Measurements from ENCODE around the gene KRTAP29-1. TPM values are rescaled to one million over a fixed set of nuclear protein-coding genes. Genes with fewer than 3 reads are reported as not detected.
"Not testable (repeated sequence)": the region's sequence is repeated elsewhere in the genome, so short reads cannot be mapped to it uniquely, and the experiment has no call there.

KRTAP29-1 gene
- total RNA-seq, 2 experiments from 2014 or later: not detected

DNA sequence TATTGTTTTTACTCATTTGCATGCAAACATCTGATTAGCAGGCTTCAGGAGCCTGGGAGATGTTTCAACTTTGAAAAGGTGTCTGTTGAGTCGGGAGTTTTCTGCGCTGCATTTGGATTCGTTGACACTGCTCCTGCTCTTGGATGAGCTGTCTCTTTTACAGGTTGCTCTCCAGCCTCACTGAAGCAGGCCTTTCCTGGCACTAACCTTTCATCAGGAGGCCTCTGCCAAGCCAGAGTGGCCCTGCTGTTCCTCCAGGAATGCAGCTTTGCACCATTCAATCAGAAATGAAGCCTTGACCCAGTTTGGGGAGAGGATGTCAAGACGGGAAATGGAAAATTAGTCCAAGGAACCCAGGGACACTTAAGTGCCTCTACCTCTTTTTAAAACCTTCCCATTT lies 330 bp upstream of the KRTAP29-1 start:
- Mint-ChIP-seq H3K9me3 (peaks cover 2% of the 10 kb centered on the region), H3K4me3 (no peak overlapping the region), H3K27me3 (no peaks in the 10 kb centered on the region), H3K4me1 (peaks cover 12% of the 10 kb centered on the region), H3K36me3 (ENCODE audit: low read depth) (no peaks in the 10 kb centered on the region), H3K27ac (no peak overlapping the region)
- no peak for DNase-seq
- ChIA-PET POLR2A (no interaction called here), CTCF (interaction anchor here (0.9 to 2.1 kb wide), 2 partner anchors 9 to 19 kb away, joined by 3 to 7 read pairs; no protein-coding TSS in a partner anchor)

DNA sequence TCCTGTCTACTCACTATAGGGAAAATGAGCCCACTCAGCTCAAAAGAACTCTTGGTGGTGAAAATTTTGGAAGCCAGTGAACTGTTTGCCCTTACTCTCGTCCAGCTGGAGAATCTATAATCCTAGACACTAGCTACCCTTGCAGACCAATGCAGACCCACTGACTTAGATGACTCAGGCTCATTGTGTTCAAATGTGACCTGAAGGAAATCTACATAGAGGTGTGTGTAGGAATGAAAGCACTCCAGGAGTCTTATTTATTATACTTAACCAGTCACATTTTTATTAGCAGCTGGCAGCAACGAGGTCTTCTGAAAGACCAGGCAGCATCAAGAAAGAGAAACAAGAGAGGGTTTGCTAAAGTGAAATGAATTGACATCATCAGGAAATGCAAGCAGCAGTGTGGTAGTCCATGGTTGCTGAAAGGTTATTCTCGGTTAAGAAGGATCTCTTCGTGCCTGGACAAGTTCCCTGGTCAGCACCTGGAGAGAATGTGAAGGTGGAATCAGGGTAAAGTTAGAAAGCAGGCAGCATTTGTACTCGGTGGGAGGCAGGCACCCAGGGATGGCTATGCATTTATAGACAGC lies 1.4 kb downstream of the KRTAP29-1 start:
- no peak for DNase-seq
- no peaks in the 10 kb centered on the region for H3K36me3 Mint-ChIP-seq (ENCODE audit: low read depth)
- H3K27me3 Mint-ChIP-seq: no peaks in the 10 kb centered on the region
- no peak overlapping the region for H3K27ac Mint-ChIP-seq
- no peaks in the 10 kb centered on the region for H3K4me1 Mint-ChIP-seq
- peaks cover 2% of the 10 kb centered on the region for H3K9me3 Mint-ChIP-seq
- CTCF ChIA-PET: interaction anchor here (0.6 to 2.1 kb wide), 3 partner anchors 21 to 362 kb away, joined by 3 to 7 read pairs (median 4); no protein-coding TSS in a partner anchor
- H3K4me3 Mint-ChIP-seq: no peak overlapping the region
- POLR2A ChIA-PET: no interaction called here

DNA sequence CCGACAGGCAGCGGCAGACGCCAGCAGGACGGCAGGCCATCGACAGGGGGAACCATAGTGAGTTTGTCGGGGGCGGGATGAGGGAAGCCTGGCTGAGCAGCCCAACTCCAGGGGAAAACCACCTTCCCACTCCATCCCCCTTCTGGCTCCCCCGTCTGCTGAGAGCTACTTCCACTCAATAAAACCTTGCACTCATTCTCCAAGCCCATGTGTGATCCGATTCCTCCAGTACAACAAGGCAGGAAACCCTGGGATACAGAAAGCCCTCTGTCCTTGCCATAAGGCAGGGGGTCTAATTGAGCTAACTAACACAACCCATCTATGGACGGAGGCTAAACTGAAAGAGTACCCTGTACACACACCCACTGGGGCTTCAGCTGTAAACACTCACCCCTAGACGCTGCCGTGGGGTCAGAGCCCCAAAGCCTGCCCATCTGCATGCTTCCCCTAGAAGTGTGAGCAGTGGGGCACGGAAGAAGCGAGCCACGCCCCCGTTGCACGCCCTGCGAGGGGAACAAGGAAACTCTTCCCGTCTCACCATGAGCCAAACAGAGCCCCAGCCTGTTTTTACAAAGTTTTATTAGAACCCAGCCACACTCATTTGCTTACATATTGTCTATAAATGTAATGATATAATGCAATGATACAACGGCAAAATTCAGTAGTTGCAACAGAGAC lies 4.1 kb downstream of the KRTAP29-1 start:
- CTCF ChIA-PET: no interaction called here
- Mint-ChIP-seq H3K27me3 (no peaks in the 10 kb centered on the region), H3K4me3 (no peak overlapping the region), H3K4me1 (no peaks in the 10 kb centered on the region), H3K36me3 (ENCODE audit: low read depth) (no peaks in the 10 kb centered on the region), H3K9me3 (peaks cover 2% of the 10 kb centered on the region), H3K27ac (no peak overlapping the region)
- no peak for DNase-seq
- POLR2A ChIA-PET: no interaction called here

DNA sequence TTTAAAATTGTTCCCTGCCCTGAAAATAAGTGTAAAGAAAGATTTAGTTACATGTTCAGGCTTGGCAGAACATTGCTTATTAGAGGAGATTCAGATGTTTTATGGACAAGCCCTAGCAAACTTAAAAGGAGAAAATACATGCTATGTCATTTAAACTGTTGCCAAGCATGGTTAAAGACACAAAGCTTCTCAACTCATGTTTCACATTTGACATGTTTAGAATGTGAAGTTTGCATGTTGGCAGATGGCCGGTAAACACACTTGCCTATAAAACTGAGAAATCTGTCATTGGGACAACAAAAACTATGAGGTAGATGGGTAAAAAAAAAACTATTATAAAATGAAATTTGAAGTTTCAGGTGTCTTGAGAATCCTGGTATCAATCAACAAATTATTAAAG lies 5.8 kb downstream of the KRTAP29-1 start:
- no peak for DNase-seq
- H3K27ac Mint-ChIP-seq: no peak overlapping the region
- peaks cover under 1% of the 10 kb centered on the region for H3K9me3 Mint-ChIP-seq
- H3K36me3 Mint-ChIP-seq (ENCODE audit: low read depth): no peaks in the 10 kb centered on the region
- POLR2A ChIA-PET: no interaction called here
- no peaks in the 10 kb centered on the region for H3K27me3 Mint-ChIP-seq
- CTCF ChIA-PET: no interaction called here
- no peaks in the 10 kb centered on the region for H3K4me1 Mint-ChIP-seq
- no peak overlapping the region for H3K4me3 Mint-ChIP-seq

DNA sequence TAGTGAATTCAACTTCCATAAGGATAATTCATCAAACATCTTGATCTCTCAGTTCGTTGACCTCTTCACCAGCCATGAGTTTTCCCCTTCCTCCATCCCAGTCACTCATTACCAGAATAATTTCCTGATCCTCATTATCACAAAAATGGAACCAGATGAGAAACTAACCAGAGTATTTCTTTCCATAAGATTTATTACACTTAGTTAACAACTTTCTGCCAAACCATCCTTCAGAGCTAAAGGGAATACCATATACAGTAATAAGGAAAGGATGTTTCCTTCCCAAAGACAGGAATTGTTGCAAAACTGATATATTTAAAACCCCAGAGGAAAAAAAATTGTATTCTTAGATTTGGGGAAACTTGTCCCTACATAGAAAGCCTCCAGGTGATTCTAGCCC lies 8.6 kb downstream of the KRTAP29-1 start:
- Mint-ChIP-seq H3K9me3 (no peaks in the 10 kb centered on the region), H3K4me3 (no peak overlapping the region), H3K36me3 (ENCODE audit: low read depth) (no peaks in the 10 kb centered on the region), H3K27me3 (peaks cover 2% of the 10 kb centered on the region), H3K27ac (no peak overlapping the region), H3K4me1 (no peaks in the 10 kb centered on the region)
- CTCF ChIA-PET: no interaction called here
- no peak for DNase-seq
- POLR2A ChIA-PET: no interaction called here

DNA sequence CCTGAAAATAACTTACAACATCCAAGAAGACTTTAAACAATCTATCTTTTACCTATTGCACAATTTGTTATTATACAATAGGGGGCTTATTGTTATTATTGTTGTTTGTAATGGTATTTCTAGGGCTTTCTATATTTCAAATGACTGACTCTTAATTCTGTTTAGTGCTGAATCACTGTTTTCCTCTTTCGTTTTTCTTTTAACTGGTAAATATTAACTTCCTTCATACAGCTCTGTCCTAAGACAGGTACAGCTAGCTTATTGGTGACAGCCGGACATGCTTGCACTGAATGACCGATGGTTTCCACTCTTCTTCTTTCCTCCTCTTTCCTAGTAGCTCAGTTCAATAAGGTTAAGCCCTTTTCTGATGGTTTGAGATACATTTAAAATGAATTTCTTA lies 15.6 kb downstream of the KRTAP29-1 start:
- CTCF ChIA-PET: no interaction called here
- H3K9me3 Mint-ChIP-seq: no peaks in the 10 kb centered on the region
- H3K27ac Mint-ChIP-seq: no peak overlapping the region
- no peak overlapping the region for H3K4me3 Mint-ChIP-seq
- POLR2A ChIA-PET: no interaction called here
- DNase-seq: no peak
- H3K4me1 Mint-ChIP-seq: no peaks in the 10 kb centered on the region
- peaks cover 4% of the 10 kb centered on the region for H3K27me3 Mint-ChIP-seq
- H3K36me3 Mint-ChIP-seq (ENCODE audit: low read depth): no peaks in the 10 kb centered on the region

DNA sequence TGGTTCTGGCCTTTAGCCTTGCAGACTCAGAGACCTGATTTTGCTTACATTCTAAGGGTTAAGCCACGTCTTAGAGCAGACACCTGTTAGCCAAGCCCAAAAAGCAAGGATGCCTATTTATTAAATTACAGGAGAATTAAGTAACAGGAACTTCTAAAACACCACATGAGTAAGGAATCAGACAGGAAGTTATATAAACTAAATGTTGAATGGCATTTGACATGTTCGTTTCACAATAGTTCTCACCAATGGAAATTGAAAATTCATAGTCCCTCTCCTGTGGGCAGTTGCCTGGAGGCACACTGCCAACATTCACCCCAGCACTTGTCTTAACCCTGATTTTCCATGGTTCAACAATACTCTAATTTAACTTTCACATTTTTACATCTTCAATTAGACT lies 18.1 kb downstream of the KRTAP29-1 start:
- POLR2A ChIA-PET: no interaction called here
- no peak overlapping the region for H3K27ac Mint-ChIP-seq
- no peaks in the 10 kb centered on the region for H3K4me1 Mint-ChIP-seq
- CTCF ChIA-PET: no interaction called here
- H3K4me3 Mint-ChIP-seq: no peak overlapping the region
- peaks cover 1% of the 10 kb centered on the region for H3K9me3 Mint-ChIP-seq
- no peaks in the 10 kb centered on the region for H3K36me3 Mint-ChIP-seq (ENCODE audit: low read depth)
- H3K27me3 Mint-ChIP-seq: peaks cover 2% of the 10 kb centered on the region
- DNase-seq: no peak

DNA sequence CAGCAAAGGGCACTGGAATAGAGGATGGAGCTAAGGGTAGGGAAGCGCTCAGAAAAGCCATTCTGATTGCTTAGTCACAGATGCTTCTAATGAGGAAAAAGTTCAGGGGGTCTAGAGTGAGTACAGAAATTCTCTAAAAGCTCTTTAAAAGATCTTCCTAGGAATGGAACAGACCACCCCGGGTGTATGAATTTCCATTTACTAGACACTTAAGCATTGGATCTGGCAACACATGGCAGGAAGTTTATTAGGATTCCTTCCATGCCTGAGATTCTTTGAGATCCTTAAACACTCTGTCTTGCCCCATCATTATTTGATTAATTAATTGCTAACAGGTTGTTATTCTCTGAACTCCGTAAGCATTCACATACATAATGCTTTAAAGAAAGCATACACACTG lies 18.6 kb downstream of the KRTAP29-1 start:
- CTCF ChIA-PET: no interaction called here
- Mint-ChIP-seq H3K36me3 (ENCODE audit: low read depth) (no peaks in the 10 kb centered on the region), H3K4me1 (no peaks in the 10 kb centered on the region)

DNA sequence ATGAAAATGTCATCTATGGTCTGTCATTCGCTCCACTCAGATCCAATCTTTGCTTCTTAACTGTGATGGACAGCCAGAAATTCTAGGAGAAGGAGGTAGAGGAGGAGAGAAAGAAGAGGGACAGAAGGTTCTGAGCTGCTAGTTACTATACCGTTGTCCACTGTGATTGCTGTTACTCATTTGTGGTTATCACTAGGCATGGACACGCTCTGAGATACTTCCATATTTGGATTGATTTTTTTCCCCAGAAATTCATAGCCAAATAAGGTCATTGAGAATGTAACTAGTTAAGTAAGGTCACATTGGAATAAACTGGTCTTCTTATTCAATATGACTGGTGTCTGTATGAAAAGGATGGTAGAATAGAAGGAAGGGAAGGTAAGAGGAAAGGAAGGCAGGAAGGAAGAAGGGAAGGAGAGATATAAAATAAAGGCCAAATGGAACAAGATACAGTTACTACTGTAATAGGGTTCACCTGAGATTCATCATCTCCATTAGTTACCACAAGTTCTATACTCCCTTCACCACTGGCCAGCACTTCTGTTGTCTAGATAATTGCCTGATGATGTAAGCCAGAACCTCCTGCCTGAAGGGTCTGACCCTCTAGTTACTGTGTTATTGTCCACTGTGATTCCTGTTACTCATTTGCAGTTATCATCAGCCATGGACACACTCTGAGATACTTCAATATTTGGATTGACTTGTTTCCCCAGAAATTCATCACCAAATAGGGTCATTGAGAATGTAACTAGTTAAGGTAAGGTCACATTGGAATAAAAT lies 24.3 kb downstream of the KRTAP29-1 start:
- peaks cover 10% of the 10 kb centered on the region for H3K27me3 Mint-ChIP-seq
- peaks cover 1% of the 10 kb centered on the region for H3K9me3 Mint-ChIP-seq
- no peaks in the 10 kb centered on the region for H3K36me3 Mint-ChIP-seq (ENCODE audit: low read depth)
- H3K27ac Mint-ChIP-seq: no peak overlapping the region
- H3K4me3 Mint-ChIP-seq: no peak overlapping the region
- no peak for DNase-seq
- H3K4me1 Mint-ChIP-seq: no peaks in the 10 kb centered on the region
- CTCF ChIA-PET: no interaction called here
- POLR2A ChIA-PET: interaction anchor here (0.8 kb wide), 1 partner anchor 412 kb away, joined by 3 read pairs; no protein-coding TSS in a partner anchor

More for the DNA sequence above, 18.6 kb downstream of the KRTAP29-1 start:
- DNase-seq: no peak
- POLR2A ChIA-PET: no interaction called here
- peaks cover 2% of the 10 kb centered on the region for H3K27me3 Mint-ChIP-seq
- no peak overlapping the region for H3K4me3 Mint-ChIP-seq
- no peak overlapping the region for H3K27ac Mint-ChIP-seq
- H3K9me3 Mint-ChIP-seq: peaks cover 1% of the 10 kb centered on the region

DNA sequence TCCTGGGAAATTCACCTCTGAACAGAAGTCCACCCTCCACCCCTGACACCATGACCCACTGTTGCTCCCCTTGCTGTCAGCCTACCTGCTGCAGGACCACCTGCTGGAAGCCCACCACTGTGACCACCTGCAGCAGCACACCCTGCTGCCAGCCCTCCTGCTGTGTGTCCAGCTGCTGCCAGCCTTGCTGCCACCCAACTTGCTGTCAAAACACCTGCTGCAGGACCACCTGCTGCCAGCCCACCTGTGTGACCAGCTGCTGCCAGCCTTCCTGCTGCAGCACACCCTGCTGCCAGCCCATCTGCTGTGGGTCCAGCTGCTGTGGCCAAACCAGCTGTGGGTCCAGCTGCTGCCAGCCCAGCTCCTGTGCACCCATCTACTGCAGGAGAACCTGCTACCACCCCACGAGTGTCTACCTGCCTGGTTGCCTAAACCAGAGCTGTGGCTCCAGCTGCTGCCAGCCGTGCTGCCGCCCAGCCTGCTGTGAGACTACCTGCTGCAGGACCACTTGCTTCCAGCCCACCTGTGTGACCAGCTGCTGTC lies 26.9 kb downstream of the KRTAP29-1 start, which contains the start of gene KRTAP9-7:
Gene KRTAP9-7, plus strand, starts transcription at position 51 of the 543 bp plus-strand sequence. Its CDS starts 0 bp downstream, at position 51.
- POLR2A ChIA-PET: interaction anchor here (0.6 kb wide), 1 partner anchor 12 kb away, joined by 3 read pairs; no protein-coding TSS in a partner anchor
- DNase-seq; H3K9me3 Mint-ChIP-seq; H3K4me3 Mint-ChIP-seq; H3K27ac Mint-ChIP-seq; CTCF ChIA-PET; H3K36me3 Mint-ChIP-seq (ENCODE audit: low read depth); H3K4me1 Mint-ChIP-seq: not testable (repeated sequence)
- peaks cover 14% of the 10 kb centered on the region for H3K27me3 Mint-ChIP-seq

DNA sequence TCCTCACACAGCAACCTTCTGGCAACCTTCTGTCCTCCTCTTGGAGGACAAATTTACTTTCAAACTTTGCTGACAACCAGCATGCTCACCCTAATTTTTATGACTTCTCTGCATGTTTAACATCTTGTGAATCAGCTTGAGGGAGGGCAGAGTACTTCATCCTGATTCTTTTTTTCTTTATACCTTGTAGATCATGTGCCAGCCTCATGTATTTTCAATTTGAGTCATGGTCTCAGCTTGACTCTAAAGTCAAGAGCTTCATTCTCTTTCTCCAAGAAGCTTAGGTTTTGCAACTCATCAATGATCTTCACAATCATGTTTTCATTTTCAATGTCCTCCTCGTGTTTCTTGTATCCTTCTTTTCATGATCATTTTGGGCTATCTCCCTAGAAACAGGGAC lies 30.8 kb downstream of the KRTAP29-1 start:
- Mint-ChIP-seq H3K27ac (no peak overlapping the region), H3K4me3 (no peak overlapping the region), H3K27me3 (peaks cover 19% of the 10 kb centered on the region), H3K36me3 (ENCODE audit: low read depth) (no peaks in the 10 kb centered on the region), H3K4me1 (peaks cover 8% of the 10 kb centered on the region), H3K9me3 (no peaks in the 10 kb centered on the region)
- DNase-seq: no peak
- POLR2A ChIA-PET: no interaction called here
- CTCF ChIA-PET: no interaction called here

DNA sequence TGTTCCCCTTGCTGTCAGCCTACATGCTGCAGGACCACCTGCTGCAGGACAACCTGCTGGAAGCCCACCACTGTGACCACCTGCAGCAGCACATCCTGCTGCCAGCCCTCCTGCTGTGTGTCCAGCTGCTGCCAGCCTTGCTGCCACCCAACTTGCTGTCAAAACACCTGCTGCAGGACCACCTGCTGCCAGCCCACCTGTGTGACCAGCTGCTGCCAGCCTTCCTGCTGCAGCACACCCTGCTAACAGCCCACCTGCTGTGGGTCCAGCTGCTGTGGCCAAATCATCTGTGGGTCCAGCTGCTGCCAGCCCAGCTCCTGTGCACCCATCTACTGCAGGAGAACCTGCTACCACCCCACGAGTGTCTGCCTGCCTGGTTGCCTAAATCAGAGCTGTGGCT lies 31.3 kb downstream of the KRTAP29-1 start:
- DNase-seq; CTCF ChIA-PET; H3K4me1 Mint-ChIP-seq; H3K4me3 Mint-ChIP-seq; H3K27ac Mint-ChIP-seq; POLR2A ChIA-PET; H3K9me3 Mint-ChIP-seq; H3K36me3 Mint-ChIP-seq (ENCODE audit: low read depth): not testable (repeated sequence)
- H3K27me3 Mint-ChIP-seq: peaks cover 16% of the 10 kb centered on the region

DNA sequence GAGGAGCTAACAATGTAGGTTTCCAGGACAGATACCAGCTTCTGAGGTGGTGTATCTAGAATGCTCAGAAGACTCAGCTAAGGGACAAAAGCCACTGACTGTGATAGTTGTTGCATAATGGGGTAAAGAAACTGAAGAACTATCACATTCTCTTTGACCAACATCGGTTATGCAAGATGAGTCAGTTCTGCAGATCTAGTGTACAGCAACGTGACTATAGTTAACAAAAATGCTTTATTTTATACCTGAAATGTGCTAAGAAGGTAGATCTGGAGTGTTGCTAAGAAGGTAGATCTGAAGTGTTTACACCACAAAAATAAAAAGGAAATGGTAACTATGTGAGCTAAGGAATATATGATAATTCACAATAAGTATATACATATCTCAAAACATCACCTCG lies 34.9 kb downstream of the KRTAP29-1 start:
- Mint-ChIP-seq H3K4me3 (no peak overlapping the region), H3K9me3 (no peaks in the 10 kb centered on the region), H3K27me3 (peaks cover 19% of the 10 kb centered on the region), H3K4me1 (peaks cover 8% of the 10 kb centered on the region), H3K27ac (no peak overlapping the region), H3K36me3 (ENCODE audit: low read depth) (no peaks in the 10 kb centered on the region)
- ChIA-PET POLR2A (no interaction called here), CTCF (no interaction called here)
- DNase-seq: no peak

All from activated CD4-positive, alpha-beta memory T cell treated with anti-CD3 and anti-CD28 coated beads, Interleukin-2, amount 10 ng/mL, durations not matched to agents 7 days and 5 days (primary cell).